GM23248 (cell line): Measurements from ENCODE around the gene CHST8. TPM values are rescaled to one million over a fixed set of nuclear protein-coding genes. Genes with fewer than 3 reads are reported as not detected.

Experiments
- DNase-seq: peaks from one replicate; pipeline ENCODE4 v3.0.0-alpha.2; 2015
- H2AFZ ChIP-seq: fragments of 200-600 bp; sonication (generic); 2 replicates; pipeline ENCODE4 v1.6.1; 2016; ENCODE audit warnings: antibody characterized with exemption
- H3F3A ChIP-seq: fragments of 200-600 bp; sonication (generic); 2 replicates; pipeline ENCODE4 v1.6.1; 2016; ENCODE audit warnings: mild to moderate bottlenecking, antibody characterized with exemption, mixed run types; ENCODE audit not compliant: insufficient read depth
- H3K27ac ChIP-seq: fragments of 200-600 bp; sonication (generic); 2 replicates; pipeline ENCODE4 v1.5.1; 2016; ENCODE audit warnings: mild to moderate bottlenecking
- H3K27me3 ChIP-seq: fragments of 200-600 bp; sonication (generic); replicated peaks from 2 replicates; pipeline ENCODE4 v1.6.1; 2016; ENCODE audit warnings: mild to moderate bottlenecking; ENCODE audit not compliant: insufficient read depth
- H3K36me3 ChIP-seq: fragments of 200-600 bp; sonication (generic); 2 replicates; pipeline ENCODE4 v1.6.1; 2016; ENCODE audit warnings: low read depth, mild to moderate bottlenecking
- H3K4me1 ChIP-seq: fragments of 200-600 bp; sonication (generic); 2 replicates; pipeline ENCODE4 v1.6.1; 2016; ENCODE audit warnings: mild to moderate bottlenecking; ENCODE audit not compliant: insufficient read depth
- H3K4me2 ChIP-seq: fragments of 200-600 bp; sonication (generic); one replicate; pipeline ENCODE4 v1.6.1; 2016; ENCODE audit warnings: mild to moderate bottlenecking; ENCODE audit not compliant: unreplicated experiment
- H3K4me3 ChIP-seq: fragments of 200-600 bp; sonication (generic); 2 replicates; pipeline ENCODE4 v1.5.1; 2016; ENCODE audit warnings: mild to moderate bottlenecking
- H3K79me2 ChIP-seq: fragments of 200-600 bp; sonication (generic); 2 replicates; pipeline ENCODE4 v1.6.1; 2016; ENCODE audit warnings: mild to moderate bottlenecking; ENCODE audit not compliant: insufficient read depth
- H3K9ac ChIP-seq: fragments of 200-600 bp; sonication (generic); 2 replicates; pipeline ENCODE4 v1.6.1; 2016; ENCODE audit warnings: mild to moderate bottlenecking
- H3K9me2 ChIP-seq: fragments of 200-600 bp; sonication (generic); 2 replicates; pipeline ENCODE4 v1.6.1; 2016; ENCODE audit warnings: mixed run types, mild to moderate bottlenecking, moderate library complexity; ENCODE audit not compliant: insufficient read depth
- H3K9me3 ChIP-seq: fragments of 200-600 bp; sonication (generic); one replicate; pipeline ENCODE4 v1.6.1; 2017; ENCODE audit warnings: low read depth
- H4K20me1 ChIP-seq: fragments of 200-600 bp; sonication (generic); 2 replicates; pipeline ENCODE4 v1.6.0; 2016; ENCODE audit not compliant: insufficient read depth
- EZH2 ChIP-seq: fragments of 200-600 bp; sonication (generic); IDR thresholded peaks from 2 replicates; pipeline ENCODE4 v1.6.1; 2018; ENCODE audit warnings: antibody characterized with exemption, mild to moderate bottlenecking; ENCODE audit not compliant: insufficient read depth, poor library complexity, severe bottlenecking
- EZH2phosphoT487 ChIP-seq: fragments of 200-600 bp; sonication (generic); IDR thresholded peaks from 2 replicates; pipeline ENCODE4 v1.6.1; 2018; ENCODE audit warnings: antibody characterized with exemption, moderate library complexity, mild to moderate bottlenecking, low read depth; ENCODE audit not compliant: insufficient read depth
- WGBS, 2 experiments: methylation state at CpG; one replicate each; pipeline ENCODE4 v1.1.6; 2015 to 2017; ENCODE audit warnings: low lambda C conversion rate in 2 of 2, low coverage in 1 of 2; ENCODE audit errors: missing lambda C conversion rate in 2 of 2; 5-methylcytosine and 5-hydroxymethylcytosine counted together
- in situ Hi-C: fragments of 300-500 bp; cut with MboI; formaldehyde crosslinking; loops from 2 replicates; pipeline ENCODE4 v1.15.0; 2020
- polyA plus RNA-seq: library from polyadenylated mRNA; unstranded; fragments of >200 nt; fragmentation: Nextera tagmentation; extraction: Ambion mirVana; gene quantifications from 2 replicates; pipeline ENCODE4 v1.2.1, GENCODE V29; 2016
- total RNA-seq: library from RNA; depleted of rRNA; stranded (reverse); fragments of >200 nt; shearing (Covaris generic); gene quantifications from 2 replicates; pipeline ENCODE4 v1.2.3, GENCODE V29; 2014

Gene CHST8
- total and polyA plus RNA-seq, 2 experiments from 2014 or later, result 0.30 to 1.1 TPM

DNA sequence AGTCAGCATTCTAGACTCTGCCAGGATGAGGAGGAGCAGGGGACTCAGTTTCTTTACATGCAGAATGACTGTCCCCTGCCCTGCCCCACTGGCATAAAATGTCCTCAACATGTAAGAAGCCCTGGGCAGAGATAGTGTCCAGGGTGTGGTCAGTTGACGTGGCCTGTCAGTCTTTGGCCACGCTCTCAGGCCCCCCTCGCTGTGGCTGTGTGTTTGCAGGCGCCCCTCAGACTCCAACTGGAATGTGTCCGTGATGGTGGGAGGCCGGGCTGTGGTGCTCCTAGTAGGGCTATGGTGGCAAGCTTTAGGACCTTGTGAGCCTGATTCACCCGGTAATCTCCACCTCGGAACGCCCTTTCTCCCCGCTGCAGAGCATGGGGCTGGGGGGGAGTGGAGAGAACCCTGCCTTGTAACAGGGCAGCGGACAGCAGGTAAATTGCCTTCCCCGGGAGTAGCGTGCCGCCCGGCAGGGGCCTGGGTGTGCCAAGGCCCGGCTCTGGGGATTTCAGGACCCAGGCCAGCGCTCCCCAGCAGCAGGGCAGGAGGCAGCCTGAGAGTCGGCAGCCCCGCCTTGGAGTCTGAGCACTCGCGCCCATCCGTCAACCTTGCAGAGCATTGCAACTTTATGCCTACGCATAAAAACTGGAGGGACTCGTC lies 62.3 kb downstream of the CHST8 start:
- Histone ChIP-seq H2AFZ (no peak overlapping the region), H3K4me3 (no peak overlapping the region), H3K79me2 (no peaks in the 10 kb centered on the region), H4K20me1 (no peaks in the 10 kb centered on the region), H3K36me3 (no peaks in the 10 kb centered on the region), H3K9me2 (no peaks in the 10 kb centered on the region), H3F3A (no peaks in the 10 kb centered on the region), H3K4me2 (no peak overlapping the region), H3K9me3 (no peaks in the 10 kb centered on the region), H3K9ac (no peak overlapping the region), H3K27me3 (peaks cover 4% of the 10 kb centered on the region; the same call in 1 of the 2 replicates), H3K4me1 (no peaks in the 10 kb centered on the region), H3K27ac (no peak overlapping the region)
- DNase-seq, result peak; percentile 74
- WGBS, 2 experiments, result 14 to 20% methylated on average over 22 to 23 of the region's 24 CpGs
- no peak for TF ChIP-seq EZH2phosphoT487
- TF ChIP-seq EZH2, result no peak
- in situ Hi-C loops, result no loop called here

DNA sequence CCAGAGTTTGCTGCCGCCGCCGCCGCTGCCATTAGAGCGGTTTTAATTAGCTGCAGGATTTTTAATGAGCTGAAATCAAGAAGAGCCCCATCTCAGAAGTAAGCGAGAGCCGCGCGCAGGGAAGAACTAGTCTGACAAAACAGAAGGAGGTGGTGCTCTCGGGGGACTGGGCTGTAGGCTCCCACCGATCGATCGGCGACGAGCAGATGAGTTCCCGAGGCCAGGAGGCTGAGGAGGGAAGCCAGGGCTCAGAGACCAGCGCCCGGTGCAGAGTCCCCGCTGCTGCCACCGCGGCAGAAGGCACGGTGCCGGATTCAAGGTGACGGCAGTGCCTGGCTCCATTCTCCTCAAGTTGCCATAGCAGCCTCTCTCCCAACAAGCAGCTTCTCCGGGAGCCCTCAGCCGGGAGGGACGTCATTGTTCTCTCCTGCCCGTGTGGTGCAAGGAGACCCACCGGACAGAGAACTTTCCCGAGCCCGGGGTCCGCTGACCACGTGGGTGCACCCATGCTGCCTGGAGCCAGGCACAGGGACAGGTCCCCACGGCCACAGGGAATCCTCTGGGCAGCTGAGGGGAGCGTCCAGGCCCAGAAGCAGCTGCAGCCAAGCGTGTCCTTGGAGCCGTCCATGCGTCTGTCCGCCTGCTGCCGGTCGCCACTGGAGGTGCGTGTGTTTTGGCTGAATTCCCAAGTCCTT lies 62.9 kb downstream of the CHST8 start:
- H3K36me3 ChIP-seq, result no peaks in the 10 kb centered on the region
- no peak overlapping the region for H3K9ac ChIP-seq
- no peak overlapping the region for H3K4me2 ChIP-seq
- H3F3A ChIP-seq, result no peaks in the 10 kb centered on the region
- H3K9me2 ChIP-seq, result no peaks in the 10 kb centered on the region
- H4K20me1 ChIP-seq, result no peaks in the 10 kb centered on the region
- TF ChIP-seq EZH2phosphoT487 (no peak), EZH2 (no peak)
- H3K79me2 ChIP-seq, result no peaks in the 10 kb centered on the region
- no peak overlapping the region for H3K4me3 ChIP-seq
- H3K9me3 ChIP-seq, result no peaks in the 10 kb centered on the region
- WGBS, 2 experiments, result 24 to 26% methylated on average over 41 to 42 of the region's 42 CpGs
- no peaks in the 10 kb centered on the region for H3K4me1 ChIP-seq
- peaks cover 4% of the 10 kb centered on the region; the same call in 1 of the 2 replicates for H3K27me3 ChIP-seq
- H2AFZ ChIP-seq, result no peak overlapping the region
- in situ Hi-C loops, result no loop called here
- DNase-seq, result no peak
- no peak overlapping the region for H3K27ac ChIP-seq

DNA sequence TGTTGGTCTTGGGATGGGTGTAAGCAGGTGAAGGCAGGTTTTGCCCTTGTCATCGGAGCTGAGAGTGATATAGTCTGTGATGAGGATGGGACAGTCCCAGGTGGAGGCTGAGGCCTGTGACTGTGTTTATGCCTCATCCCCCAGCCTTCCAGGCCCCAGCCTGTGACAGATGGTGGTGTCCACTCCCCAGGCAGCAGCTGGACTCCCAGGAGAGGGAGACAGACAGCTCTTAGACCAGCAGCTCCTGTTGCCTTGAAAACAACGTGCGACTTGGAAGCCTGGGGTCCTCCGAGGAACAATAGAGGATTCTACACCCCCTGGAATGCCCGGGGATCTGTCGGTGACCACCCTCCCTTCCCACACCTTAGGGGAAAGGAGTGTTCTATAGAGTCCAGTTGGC lies 63.8 kb downstream of the CHST8 start:
- H3K9me2 ChIP-seq, result no peaks in the 10 kb centered on the region
- no peaks in the 10 kb centered on the region for H3K36me3 ChIP-seq
- no peak overlapping the region for H3K4me2 ChIP-seq
- WGBS, 2 experiments, result 53 to 54% methylated on average over 6 of the region's 6 CpGs
- no peaks in the 10 kb centered on the region for H4K20me1 ChIP-seq
- no peak overlapping the region for H2AFZ ChIP-seq
- no peaks in the 10 kb centered on the region for H3K79me2 ChIP-seq
- TF ChIP-seq EZH2phosphoT487 (no peak), EZH2 (no peak)
- H3K4me1 ChIP-seq, result no peaks in the 10 kb centered on the region
- H3K27ac ChIP-seq, result no peak overlapping the region
- in situ Hi-C loops, result no loop called here
- no peaks in the 10 kb centered on the region for H3F3A ChIP-seq
- H3K4me3 ChIP-seq, result no peak overlapping the region
- H3K9me3 ChIP-seq, result no peaks in the 10 kb centered on the region
- no peak for DNase-seq
- peaks cover 4% of the 10 kb centered on the region; the same call in 1 of the 2 replicates for H3K27me3 ChIP-seq
- H3K9ac ChIP-seq, result no peak overlapping the region

GRCh38 chr19:33686262-33686661 lies 64.5 kb downstream of the CHST8 start:
- Histone ChIP-seq H3K4me3 (no peak overlapping the region), H2AFZ (no peak overlapping the region), H3K4me1 (no peaks in the 10 kb centered on the region), H3K79me2 (no peaks in the 10 kb centered on the region), H3K9me2 (no peaks in the 10 kb centered on the region), H3F3A (no peaks in the 10 kb centered on the region), H3K9me3 (no peaks in the 10 kb centered on the region), H3K4me2 (no peak overlapping the region), H4K20me1 (no peaks in the 10 kb centered on the region), H3K36me3 (no peaks in the 10 kb centered on the region), H3K27me3 (peaks cover 4% of the 10 kb centered on the region; the same call in 1 of the 2 replicates), H3K27ac (no peak overlapping the region), H3K9ac (no peak overlapping the region)
- in situ Hi-C loops, result no loop called here
- no peak for DNase-seq
- TF ChIP-seq EZH2, result no peak
- no peak for TF ChIP-seq EZH2phosphoT487
- WGBS, 2 experiments, result 36 to 39% methylated on average over 8 of the region's 8 CpGs
